ENCODE measurements around the gene CAPN15.

The CAPN15 gene

DNA sequence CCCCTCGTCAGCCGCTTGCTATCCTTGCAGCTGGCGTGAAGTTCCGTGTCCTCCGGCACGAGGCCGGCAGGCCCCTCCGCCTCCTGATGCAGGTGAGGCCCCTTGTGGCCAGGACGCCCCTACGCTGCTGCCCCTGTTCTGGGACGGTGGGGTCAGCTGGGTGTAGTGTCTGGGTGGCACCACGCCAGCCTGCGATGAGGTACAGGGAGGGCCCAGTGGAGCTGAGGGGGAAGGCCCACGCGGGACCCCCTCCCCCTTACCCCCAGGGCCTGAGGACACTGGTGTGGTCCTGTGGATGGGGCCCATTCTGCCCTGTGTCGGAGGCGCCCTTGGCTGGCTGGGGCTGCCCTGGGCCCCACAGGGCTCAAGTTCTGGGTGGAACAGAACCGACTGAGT is 54.7 kb downstream of the CAPN15 start:
- no peak for ATAC-seq (ENCODE audit: low read depth)
- Histone ChIP-seq H3K27me3 (ENCODE audit: insufficient read depth, poor library complexity, severe bottlenecking) (no peaks in the 10 kb centered on the region), H3K9me3 (ENCODE audit: severe bottlenecking) (no peaks in the 10 kb centered on the region), H3K4me3 (ENCODE audit: severe bottlenecking) (no peak overlapping the region), H3K4me1 (ENCODE audit: insufficient read depth, poor library complexity, severe bottlenecking) (peaks cover under 1% of the 10 kb centered on the region), H3K27ac (ENCODE audit: poor library complexity, severe bottlenecking) (no peak overlapping the region), H3K36me3 (ENCODE audit: low read depth) (no peaks in the 10 kb centered on the region)
- no peak for DNase-seq (ENCODE audit: low spot score)
- no peak for TF ChIP-seq CTCF (IDR thresholded peaks at IDR 0.05; ENCODE audit: poor library complexity, severe bottlenecking)

DNA sequence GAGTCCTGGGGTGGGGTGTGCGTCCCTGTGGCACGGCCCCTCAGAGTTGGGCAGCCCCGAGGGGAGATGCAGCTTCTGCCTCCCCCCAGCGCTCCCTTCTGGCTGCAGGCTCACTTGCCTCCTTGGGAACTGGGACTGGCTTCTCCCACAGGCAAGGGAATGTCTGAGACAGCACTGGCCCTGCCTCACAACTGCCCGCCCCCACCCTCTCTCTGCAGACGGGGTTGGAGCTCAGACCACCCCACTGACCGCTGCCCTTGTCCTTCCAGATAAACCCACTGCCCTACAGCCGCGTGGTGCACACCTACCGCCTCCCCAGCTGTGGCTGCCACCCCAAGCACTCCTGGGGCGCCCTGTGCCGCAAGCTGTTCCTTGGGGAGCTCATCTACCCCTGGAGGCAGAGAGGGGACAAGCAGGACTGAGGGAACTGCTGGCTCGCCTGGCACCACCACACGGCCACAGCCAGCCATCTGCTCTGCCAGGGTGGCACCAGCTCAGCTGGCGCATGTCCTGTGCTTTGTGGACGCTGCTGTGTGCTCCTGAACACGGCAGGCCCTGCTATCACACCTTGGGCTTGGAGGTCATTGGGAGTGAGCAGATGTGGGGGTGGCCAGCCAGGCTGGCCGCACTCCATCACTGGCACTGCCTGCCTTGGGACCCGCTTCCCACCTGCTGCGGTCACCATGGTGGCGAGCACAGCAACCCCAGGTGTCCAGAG is 55.3 kb downstream of the CAPN15 start:
- H3K36me3 ChIP-seq (ENCODE audit: low read depth): no peaks in the 10 kb centered on the region
- H3K27ac ChIP-seq (ENCODE audit: poor library complexity, severe bottlenecking): no peak overlapping the region
- no peak overlapping the region for H3K4me3 ChIP-seq (ENCODE audit: severe bottlenecking)
- no peaks in the 10 kb centered on the region for H3K27me3 ChIP-seq (ENCODE audit: insufficient read depth, poor library complexity, severe bottlenecking)
- no peak for DNase-seq (ENCODE audit: low spot score)
- no peak for TF ChIP-seq CTCF (IDR thresholded peaks at IDR 0.05; ENCODE audit: poor library complexity, severe bottlenecking)
- peaks cover 4% of the 10 kb centered on the region for H3K4me1 ChIP-seq (ENCODE audit: insufficient read depth, poor library complexity, severe bottlenecking)
- no peaks in the 10 kb centered on the region for H3K9me3 ChIP-seq (ENCODE audit: severe bottlenecking)
- peak; percentile 11; the same call in 1 of the 3 replicates for ATAC-seq (ENCODE audit: low read depth)

GRCh38 chr16:583470-583814 is 55.9 kb downstream of the CAPN15 start:
- no peak for ATAC-seq (ENCODE audit: low read depth)
- TF ChIP-seq CTCF (IDR thresholded peaks at IDR 0.05; ENCODE audit: poor library complexity, severe bottlenecking): no peak
- H3K27me3 ChIP-seq (ENCODE audit: insufficient read depth, poor library complexity, severe bottlenecking): no peaks in the 10 kb centered on the region
- no peak overlapping the region for H3K4me3 ChIP-seq (ENCODE audit: severe bottlenecking)
- H3K27ac ChIP-seq (ENCODE audit: poor library complexity, severe bottlenecking): no peak overlapping the region
- H3K9me3 ChIP-seq (ENCODE audit: severe bottlenecking): no peaks in the 10 kb centered on the region
- no peak for DNase-seq (ENCODE audit: low spot score)
- no peaks in the 10 kb centered on the region for H3K36me3 ChIP-seq (ENCODE audit: low read depth)
- peaks cover 4% of the 10 kb centered on the region for H3K4me1 ChIP-seq (ENCODE audit: insufficient read depth, poor library complexity, severe bottlenecking)

GRCh38 chr16:583815-584591 is 56.5 kb downstream of the CAPN15 start:
- H3K4me3 ChIP-seq (ENCODE audit: severe bottlenecking): no peak overlapping the region

More at GRCh38 chr16:583815-584591, 56.5 kb downstream of the CAPN15 start:
- no peak for ATAC-seq (ENCODE audit: low read depth)
- TF ChIP-seq CTCF (IDR thresholded peaks at IDR 0.05; ENCODE audit: poor library complexity, severe bottlenecking): no peak
- Histone ChIP-seq H3K9me3 (ENCODE audit: severe bottlenecking) (no peaks in the 10 kb centered on the region), H3K4me1 (ENCODE audit: insufficient read depth, poor library complexity, severe bottlenecking) (peaks cover 4% of the 10 kb centered on the region), H3K36me3 (ENCODE audit: low read depth) (no peaks in the 10 kb centered on the region), H3K27ac (ENCODE audit: poor library complexity, severe bottlenecking) (no peak overlapping the region), H3K27me3 (ENCODE audit: insufficient read depth, poor library complexity, severe bottlenecking) (no peaks in the 10 kb centered on the region)
- DNase-seq (ENCODE audit: low spot score): no peak
